DMS153 treated with DMSO at 0.1 percent for 48 hours (cell line): ENCODE data around the gene ATRNL1.

ENCODE experiments used
- DNase-seq: peaks from one replicate; lab custom pipeline; 2025; ENCODE audit not compliant: unreplicated experiment; lab: John Stamatoyannopoulos, UW

The ATRNL1 gene

GRCh38 chr10:115942101-115942500, 848.9 kb downstream of the ATRNL1 start:
- no peak for DNase-seq

GRCh38 chr10:115944538-115944937, 851.4 kb downstream of the ATRNL1 start:
- DNase-seq: no peak

GRCh38 chr10:115945701-115946445, 852.7 kb downstream of the ATRNL1 start:
- DNase-seq: no peak

- no peak for DNase-seq
These were observed 853.9 kb downstream of the ATRNL1 start for GRCh38 chr10:115947104-115947503.

GRCh38 chr10:115948465-115948864, 855.3 kb downstream of the ATRNL1 start:
- no peak for DNase-seq

- no peak for DNase-seq
These were observed 856.2 kb downstream of the ATRNL1 start for GRCh38 chr10:115949282-115949844.

GRCh38 chr10:115950320-115950719, 857.2 kb downstream of the ATRNL1 start:
- no peak for DNase-seq

- no peak for DNase-seq
These were observed 858.1 kb downstream of the ATRNL1 start for GRCh38 chr10:115951242-115951641.

GRCh38 chr10:115953281-115953680, 860.1 kb downstream of the ATRNL1 start:
- DNase-seq: no peak

- DNase-seq: no peak
These were observed 860.8 kb downstream of the ATRNL1 start for GRCh38 chr10:115953968-115954367.

- DNase-seq: no peak
These were observed 863.3 kb downstream of the ATRNL1 start for GRCh38 chr10:115956225-115957011.

- no peak for DNase-seq
These were observed 863.8 kb downstream of the ATRNL1 start for GRCh38 chr10:115957012-115957399.

- no peak for DNase-seq
These were observed 864.7 kb downstream of the ATRNL1 start for GRCh38 chr10:115957786-115958442.

GRCh38 chr10:115963848-115964247, 870.7 kb downstream of the ATRNL1 start:
- no peak for DNase-seq

- no peak for DNase-seq
These were observed 871.7 kb downstream of the ATRNL1 start for GRCh38 chr10:115964827-115965226.

- DNase-seq: no peak
These were observed 872.2 kb downstream of the ATRNL1 start for GRCh38 chr10:115965376-115965775.

GRCh38 chr10:115968236-115968635, 875.1 kb downstream of the ATRNL1 start:
- no peak for DNase-seq

- no peak for DNase-seq
These were observed 876.4 kb downstream of the ATRNL1 start for GRCh38 chr10:115969591-115969990.

GRCh38 chr10:115971921-115972320, 878.8 kb downstream of the ATRNL1 start:
- no peak for DNase-seq

GRCh38 chr10:115972426-115972825, 879.3 kb downstream of the ATRNL1 start:
- no peak for DNase-seq

- DNase-seq: no peak
These were observed 881.2 kb downstream of the ATRNL1 start for GRCh38 chr10:115974351-115974750.
